ENCODE data around the gene FTL. TPM values are rescaled to one million over a fixed set of nuclear protein-coding genes. Genes with fewer than 3 reads are reported as not detected.
A peak's percentile ranks its signal among the peaks of the same experiment; 100 is the strongest.
"Not testable (repeated sequence)": the region's sequence is repeated elsewhere in the genome, so short reads cannot be mapped to it uniquely, and the experiment has no call there.

Gene FTL
- total RNA-seq: 7,736 TPM

GRCh38 chr19:48965040-48965805 is at the start of gene FTL:
Gene FTL (plus strand): TSS chr19:48965309. CDS start chr19:48965508, 199 bp downstream.
- Histone ChIP-seq H3K27ac (peak within 1 kb of the TSS; percentile 89 to 96), H3K27me3 (no peaks in the 10 kb centered on the region), H3K4me3 (peak within 1 kb of the TSS; percentile 89 to 94), H3K9me3 (no peaks in the 10 kb centered on the region), H3K4me1 (peaks cover 9 to 37% of the 10 kb centered on the region in 2 donors), H3K36me3 (peaks cover 26 to 35% of the 10 kb centered on the region in 2 donors)
- TF ChIP-seq CTCF (IDR thresholded peaks at IDR 0.05): no peak
- intact Hi-C loops (cut with DNase I): loop anchor here (1.0 to 2.0 kb wide), 4 partner anchors 28 to 128 kb away; partner anchors contain the start of genes GYS1, HSD17B14, NUCB1 and RUVBL2
- DNase-seq (ENCODE audit: low spot score in 2 of 2): peak; percentile 94 to 98

GRCh38 chr19:48915757-48916156 is 49.4 kb upstream of the FTL start:
- Histone ChIP-seq H3K9me3 (no peaks in the 10 kb centered on the region), H3K4me1 (no peaks in the 10 kb centered on the region), H3K36me3 (peaks cover 76 to 89% of the 10 kb centered on the region in 2 donors), H3K27me3 (no peaks in the 10 kb centered on the region), H3K4me3 (no peak overlapping the region), H3K27ac (no peak overlapping the region)
- DNase-seq (ENCODE audit: low spot score in 2 of 2): no peak
- intact Hi-C loops (cut with DNase I): no loop called here
- no peak for TF ChIP-seq CTCF (IDR thresholded peaks at IDR 0.05)

GRCh38 chr19:48918071-48918470 is 47.0 kb upstream of the FTL start:
- Histone ChIP-seq H3K27ac (no peak overlapping the region), H3K36me3 (peaks cover 73 to 89% of the 10 kb centered on the region in 2 donors), H3K27me3 (no peaks in the 10 kb centered on the region), H3K4me3 (no peak overlapping the region), H3K9me3 (no peaks in the 10 kb centered on the region), H3K4me1 (no peaks in the 10 kb centered on the region)
- DNase-seq (ENCODE audit: low spot score in 2 of 2): no peak
- intact Hi-C loops (cut with DNase I): no loop called here
- no peak for TF ChIP-seq CTCF (IDR thresholded peaks at IDR 0.05)

GRCh38 chr19:48918801-48919247 is 46.3 kb upstream of the FTL start:
- H3K27me3 ChIP-seq: no peaks in the 10 kb centered on the region
- DNase-seq (ENCODE audit: low spot score in 2 of 2): no peak
- intact Hi-C loops (cut with DNase I): no loop called here
- no peak for TF ChIP-seq CTCF (IDR thresholded peaks at IDR 0.05)
- H3K36me3 ChIP-seq: peaks cover 66 to 83% of the 10 kb centered on the region in 2 donors
- no peaks in the 10 kb centered on the region for H3K9me3 ChIP-seq
- no peak overlapping the region for H3K27ac ChIP-seq
- H3K4me1 ChIP-seq: no peaks in the 10 kb centered on the region
- no peak overlapping the region for H3K4me3 ChIP-seq

GRCh38 chr19:48919271-48919670 is 45.8 kb upstream of the FTL start:
- peaks cover 61 to 79% of the 10 kb centered on the region in 2 donors for H3K36me3 ChIP-seq
- H3K9me3 ChIP-seq; DNase-seq (ENCODE audit: low spot score in 2 of 2); intact Hi-C loops (cut with DNase I); H3K4me1 ChIP-seq; H3K27ac ChIP-seq; H3K27me3 ChIP-seq; H3K4me3 ChIP-seq: not testable (repeated sequence)

GRCh38 chr19:48920949-48921348 is 44.2 kb upstream of the FTL start:
- H3K27me3 ChIP-seq: no peaks in the 10 kb centered on the region
- no peak overlapping the region for H3K27ac ChIP-seq
- no peak for TF ChIP-seq CTCF (IDR thresholded peaks at IDR 0.05)
- no peaks in the 10 kb centered on the region for H3K9me3 ChIP-seq
- no peaks in the 10 kb centered on the region for H3K4me1 ChIP-seq
- intact Hi-C loops (cut with DNase I): no loop called here
- H3K4me3 ChIP-seq: no peak overlapping the region
- peaks cover 47 to 63% of the 10 kb centered on the region in 2 donors for H3K36me3 ChIP-seq
- no peak for DNase-seq (ENCODE audit: low spot score in 2 of 2)
